SK-N-MC (cell line): Measurements from ENCODE around the gene GMDS.

Experiments used
- EZH2 ChIP-seq: fragments of 200-600 bp; sonication (generic); IDR thresholded peaks from one replicate; pipeline ENCODE4 v1.6.1; 2017; ENCODE audit warnings: antibody characterized with exemption
- POLR2AphosphoS5 ChIP-seq: IDR thresholded peaks from 2 replicates; pipeline ENCODE4 v1.6.1; 2012; ENCODE audit warnings: mild to moderate bottlenecking, low read depth, low read length, borderline replicate concordance

- TF ChIP-seq EZH2 (no peak), POLR2AphosphoS5 (no peak)
Measured at GRCh38 chr6:2186516-2186915, 58.9 kb downstream of the GMDS start.
